ENCODE measurements around the gene CENPV.

DNA sequence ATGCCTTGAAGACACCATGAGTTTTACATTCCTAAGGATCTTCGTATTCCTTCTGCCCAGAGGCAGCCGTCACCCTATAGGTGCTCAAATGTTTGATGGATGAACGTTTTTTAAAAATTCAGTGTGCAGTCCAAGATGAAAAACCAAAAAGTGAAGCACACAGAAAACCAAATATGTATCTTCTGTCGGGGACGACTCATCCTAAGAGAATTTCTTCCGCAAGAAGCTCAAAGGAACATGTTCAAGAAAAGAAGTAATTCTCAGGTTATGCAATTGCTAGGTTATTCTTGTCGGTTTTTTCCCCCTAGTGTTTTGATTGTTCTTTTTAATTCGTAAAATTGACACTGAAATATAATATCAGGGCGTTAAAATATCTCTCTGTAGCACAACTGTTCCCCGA is 1.4 kb downstream of the CENPV start:
- TF ChIP-seq POLR2A (IDR thresholded peaks at IDR 0.05) (no peak), CTCF (IDR thresholded peaks at IDR 0.05) (no peak)
